Left ventricle myocardium inferior (tissue), 1 donor: ENCODE measurements around the gene GABRB3. TPM values are rescaled to one million over a fixed set of nuclear protein-coding genes. Genes with fewer than 3 reads are reported as not detected.

Experiments used
- DNase-seq: peaks from one replicate; pipeline ENCODE4 v3.0.0-alpha.2; 2020
- H3K27ac ChIP-seq: fragments of 200-600 bp; replicated peaks from 2 replicates; pipeline ENCODE4 v1.8.0; 2021
- H3K27me3 ChIP-seq: fragments of 200-600 bp; 2 replicates; pipeline ENCODE4 v1.8.0; 2021; ENCODE audit warnings: low read depth
- H3K36me3 ChIP-seq: fragments of 200-600 bp; 2 replicates; pipeline ENCODE4 v1.8.0; 2021
- H3K4me1 ChIP-seq: fragments of 200-600 bp; 2 replicates; pipeline ENCODE4 v1.8.0; 2021
- H3K4me3 ChIP-seq: fragments of 200-600 bp; 2 replicates; pipeline ENCODE4 v1.8.0; 2021; ENCODE audit warnings: mild to moderate bottlenecking, moderate library complexity
- H3K9me3 ChIP-seq: fragments of 200-600 bp; replicated peaks from 2 replicates; pipeline ENCODE4 v1.8.0; 2021
- intact Hi-C: fragments of 100-400 bp; cut with micrococcal nuclease; formaldehyde crosslinking; loops from one replicate; pipeline ENCODE4 v1.11.0; 2022
- total RNA-seq: library from RNA; stranded (reverse); fragmentation: NEBNext Ultra II Directional; extraction: Animal tissue kit (Norgen Biotek cat#: 25700); gene quantifications from one replicate; pipeline ENCODE4 v1.2.1, GENCODE V29; 2021
- TF ChIP-seq, protein P1 (sequence below): fragments of 200-600 bp; IDR thresholded peaks from 2 replicates; pipeline ENCODE4 v1.8.0; 2021; ENCODE audit warnings: antibody characterized with exemption, mild to moderate bottlenecking, borderline replicate concordance
- donor health status: DM: no; HTN: yes; CAD: no; lungs with severe emphysema.

The GABRB3 gene
- total RNA-seq, 1 donor from 2014 or later = 2.4 TPM

DNA sequence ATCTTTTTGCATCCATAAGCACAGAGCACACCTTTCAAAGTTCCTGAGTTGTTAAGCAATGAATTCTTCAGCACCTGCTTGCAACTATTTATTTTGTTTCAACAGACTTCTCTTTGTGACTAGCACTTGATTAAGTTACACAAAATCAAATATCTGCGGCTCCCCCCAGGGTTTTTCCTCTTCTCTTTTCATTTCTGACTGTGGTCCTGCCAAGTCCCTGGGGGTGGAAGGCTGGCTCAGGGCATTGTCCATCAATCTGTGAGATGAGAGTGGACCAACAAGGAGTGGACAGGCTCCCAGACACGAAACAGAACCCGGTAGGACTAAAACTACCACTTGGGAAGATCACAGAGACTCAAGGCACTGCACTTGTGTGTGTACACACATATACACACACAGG is 96.8 kb downstream of the GABRB3 start:
- Histone ChIP-seq H3K4me3 (no peak overlapping the region), H3K9me3 (no peaks in the 10 kb centered on the region), H3K27me3 (peaks cover 5% of the 10 kb centered on the region), H3K36me3 (no peaks in the 10 kb centered on the region), H3K27ac (no peak overlapping the region), H3K4me1 (no peaks in the 10 kb centered on the region)
- no peak for DNase-seq
- intact Hi-C loops = no loop called here
- TF ChIP-seq, protein P1, sequence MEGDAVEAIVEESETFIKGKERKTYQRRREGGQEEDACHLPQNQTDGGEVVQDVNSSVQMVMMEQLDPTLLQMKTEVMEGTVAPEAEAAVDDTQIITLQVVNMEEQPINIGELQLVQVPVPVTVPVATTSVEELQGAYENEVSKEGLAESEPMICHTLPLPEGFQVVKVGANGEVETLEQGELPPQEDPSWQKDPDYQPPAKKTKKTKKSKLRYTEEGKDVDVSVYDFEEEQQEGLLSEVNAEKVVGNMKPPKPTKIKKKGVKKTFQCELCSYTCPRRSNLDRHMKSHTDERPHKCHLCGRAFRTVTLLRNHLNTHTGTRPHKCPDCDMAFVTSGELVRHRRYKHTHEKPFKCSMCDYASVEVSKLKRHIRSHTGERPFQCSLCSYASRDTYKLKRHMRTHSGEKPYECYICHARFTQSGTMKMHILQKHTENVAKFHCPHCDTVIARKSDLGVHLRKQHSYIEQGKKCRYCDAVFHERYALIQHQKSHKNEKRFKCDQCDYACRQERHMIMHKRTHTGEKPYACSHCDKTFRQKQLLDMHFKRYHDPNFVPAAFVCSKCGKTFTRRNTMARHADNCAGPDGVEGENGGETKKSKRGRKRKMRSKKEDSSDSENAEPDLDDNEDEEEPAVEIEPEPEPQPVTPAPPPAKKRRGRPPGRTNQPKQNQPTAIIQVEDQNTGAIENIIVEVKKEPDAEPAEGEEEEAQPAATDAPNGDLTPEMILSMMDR = no peak

DNA sequence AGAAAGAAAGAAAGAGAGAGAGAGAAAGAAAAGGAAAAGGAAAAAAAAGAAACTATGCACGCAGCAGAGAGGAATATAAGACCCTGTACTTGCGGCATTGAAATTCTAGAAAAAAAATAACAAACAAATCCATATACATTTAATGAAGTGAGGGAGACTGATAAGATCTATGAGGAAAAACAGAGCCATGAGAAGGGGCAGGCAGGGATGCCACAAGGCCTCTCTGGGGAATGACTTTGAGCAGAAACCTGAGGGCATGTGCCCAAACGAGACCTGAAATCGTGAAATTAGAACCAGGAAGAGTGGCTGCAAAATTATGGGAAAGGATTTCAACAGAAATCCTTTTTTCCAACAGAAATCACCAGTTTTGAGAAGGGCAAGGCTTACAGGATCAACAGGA is 98.4 kb downstream of the GABRB3 start:
- no peak for DNase-seq
- Histone ChIP-seq H3K27ac (no peak overlapping the region), H3K27me3 (peaks cover 14% of the 10 kb centered on the region), H3K4me1 (no peaks in the 10 kb centered on the region), H3K36me3 (no peaks in the 10 kb centered on the region), H3K4me3 (no peak overlapping the region), H3K9me3 (no peaks in the 10 kb centered on the region)
- intact Hi-C loops = no loop called here
- TF ChIP-seq, protein P1 = no peak

DNA sequence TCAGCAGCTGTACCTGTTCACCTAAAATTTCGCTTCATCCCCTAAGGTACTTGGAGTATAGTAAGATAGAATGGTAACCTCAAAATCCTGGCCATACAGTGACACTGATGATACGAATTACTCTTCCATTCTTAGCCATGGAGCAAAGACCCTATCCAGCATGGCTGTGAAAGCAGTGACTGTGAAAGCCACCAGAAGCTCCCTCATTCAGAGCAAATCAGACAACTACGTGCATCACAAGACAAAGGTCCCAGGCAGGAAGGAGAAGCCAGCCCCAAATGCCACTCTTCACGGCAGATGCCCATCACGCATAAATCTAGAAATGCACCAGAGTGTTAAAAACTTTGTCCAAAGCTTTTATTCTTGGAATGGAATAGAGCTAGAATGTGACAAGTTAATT is 99.4 kb downstream of the GABRB3 start:
- H3K4me1 ChIP-seq = no peaks in the 10 kb centered on the region
- DNase-seq = no peak
- H3K27ac ChIP-seq = no peak overlapping the region
- no peaks in the 10 kb centered on the region for H3K9me3 ChIP-seq
- no peak overlapping the region for H3K4me3 ChIP-seq
- intact Hi-C loops = no loop called here
- TF ChIP-seq, protein P1 = no peak
- H3K27me3 ChIP-seq = peaks cover 10% of the 10 kb centered on the region
- no peaks in the 10 kb centered on the region for H3K36me3 ChIP-seq

DNA sequence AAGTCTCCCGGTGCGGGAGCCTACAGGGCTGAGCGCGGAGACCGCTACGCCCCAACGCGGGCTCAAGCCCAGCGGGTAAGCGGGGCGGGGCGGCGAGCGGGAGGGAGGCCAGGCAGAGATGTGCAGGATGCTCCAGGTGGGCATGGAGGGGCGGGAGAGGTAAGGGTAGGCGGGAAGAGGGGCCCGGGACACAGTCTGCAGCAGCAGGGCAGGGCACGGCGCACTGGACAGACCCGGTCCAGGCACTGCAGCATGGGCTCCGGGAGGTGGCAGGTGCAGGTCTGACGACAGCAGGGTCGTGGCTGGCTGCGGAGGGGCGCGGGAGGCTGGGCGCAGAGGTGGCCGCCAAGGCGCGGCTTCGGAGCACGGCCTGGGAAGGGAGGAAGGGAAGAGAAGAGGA is 102.8 kb downstream of the GABRB3 start:
- Histone ChIP-seq H3K27me3 (peaks cover 10% of the 10 kb centered on the region), H3K27ac (no peak overlapping the region), H3K9me3 (no peaks in the 10 kb centered on the region), H3K36me3 (no peaks in the 10 kb centered on the region), H3K4me1 (peaks cover 13% of the 10 kb centered on the region), H3K4me3 (peak overlapping the region; percentile 23)
- TF ChIP-seq, protein P1 = no peak
- intact Hi-C loops = no loop called here
- no peak for DNase-seq

DNA sequence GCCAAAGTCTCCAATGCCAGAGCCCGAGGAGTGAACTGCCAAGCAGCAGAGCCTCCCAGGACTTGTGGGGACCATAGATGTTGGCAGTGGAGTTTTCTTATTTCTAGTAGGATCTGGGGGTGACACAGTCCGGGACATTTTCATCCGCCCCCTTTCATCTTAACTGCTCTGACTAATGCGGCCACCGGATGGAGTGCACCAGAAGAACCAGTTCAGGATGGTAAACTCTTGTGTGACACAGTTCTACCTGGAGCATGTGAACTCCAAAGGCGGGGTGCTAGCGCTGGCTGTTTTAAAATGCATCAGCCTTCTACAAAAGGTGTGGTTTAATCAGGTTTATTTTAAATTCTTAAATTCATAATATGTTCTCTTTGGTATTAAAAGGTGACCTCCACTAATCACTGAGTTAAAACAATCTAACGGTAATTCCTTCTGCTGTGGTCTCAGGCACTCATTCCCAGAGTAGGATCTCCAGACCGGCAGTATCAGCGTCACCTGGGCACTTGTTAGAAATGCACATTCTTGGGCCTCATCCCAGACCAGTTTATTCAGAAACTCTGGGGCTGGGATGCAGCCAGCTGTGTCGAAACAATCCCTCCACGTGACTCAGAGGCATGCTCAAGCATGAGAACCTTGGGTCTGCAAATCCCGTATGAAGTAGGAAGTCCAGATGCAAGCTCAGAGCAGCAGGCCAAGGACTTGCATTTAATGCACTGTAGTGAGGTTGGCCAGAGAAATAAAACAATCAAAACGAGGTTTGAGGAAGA is 105.5 kb downstream of the GABRB3 start:
- DNase-seq = peak; percentile 42
- H3K27me3 ChIP-seq = peaks cover 10% of the 10 kb centered on the region
- TF ChIP-seq, protein P1 = no peak
- H3K36me3 ChIP-seq = no peaks in the 10 kb centered on the region
- intact Hi-C loops = no loop called here
- H3K9me3 ChIP-seq = no peaks in the 10 kb centered on the region
- no peak overlapping the region for H3K4me3 ChIP-seq
- no peak overlapping the region for H3K27ac ChIP-seq
- peaks cover 13% of the 10 kb centered on the region for H3K4me1 ChIP-seq
